ENCODE data around the gene GAREM2. TPM values are rescaled to one million over a fixed set of nuclear protein-coding genes. Genes with fewer than 3 reads are reported as not detected.

The GAREM2 gene
- polyA plus RNA-seq, 1 donor (not counting 4 experiments of a cell fraction or from before 2014, with no cell fraction given) = 0.03 TPM

DNA sequence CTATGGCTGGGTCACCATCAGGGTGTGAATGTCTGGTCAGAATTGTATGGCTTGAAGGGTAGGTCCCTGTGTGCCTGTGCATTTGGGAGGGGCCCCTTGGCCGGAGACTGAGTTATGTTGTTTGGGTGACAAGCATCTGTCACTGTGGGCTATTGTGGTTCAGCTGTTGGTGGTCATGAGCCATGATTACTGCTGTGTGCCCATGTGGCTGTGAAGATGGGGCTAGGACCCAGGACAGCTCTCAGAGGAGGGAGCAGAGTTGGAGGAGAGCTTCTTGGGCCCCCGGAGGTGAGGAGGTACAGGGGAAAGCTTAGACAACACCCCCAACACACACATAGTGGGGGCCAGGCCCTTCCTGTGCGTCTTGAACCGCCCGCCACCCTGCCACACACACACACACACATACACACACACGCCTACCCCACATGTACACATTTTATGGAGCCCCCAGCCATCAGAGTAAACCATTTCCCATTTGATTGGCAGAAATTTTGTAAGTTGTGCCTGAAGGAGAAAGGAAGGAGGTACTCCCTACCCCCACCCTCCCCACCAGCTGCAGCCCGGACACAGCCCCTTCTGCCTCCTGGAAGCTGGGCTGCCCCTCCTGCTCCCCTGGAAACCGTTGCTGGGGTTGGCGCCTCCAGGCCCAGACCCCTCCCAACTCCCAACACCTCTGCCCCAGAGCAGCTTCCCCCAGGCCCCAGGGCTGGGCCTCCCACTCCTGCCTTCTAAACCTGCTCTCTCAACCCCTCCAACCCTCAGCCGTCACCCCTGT lies 2.0 kb downstream of the GAREM2 start:
- Histone ChIP-seq H3K9me1 (ENCODE audit: control insufficient read depth, extremely low read depth, insufficient read depth, low read length) (no peaks in the 10 kb centered on the region), H3K4me2 (ENCODE audit: control insufficient read depth, extremely low read depth, insufficient read depth, low read depth, low read length) (no peak overlapping the region), H3K9ac (ENCODE audit: control insufficient read depth, extremely low read depth, insufficient read depth, low read length) (no peak overlapping the region), H3K27ac (ENCODE audit: control insufficient read depth, insufficient read depth, low read length) (no peak overlapping the region), H3K36me3 (ENCODE audit: control insufficient read depth in 2 of 2, extremely low read depth in 1 of 2, insufficient read depth in 2 of 2, low read length in 2 of 2) (no peaks in the 10 kb centered on the region), H3K79me2 (ENCODE audit: control insufficient read depth, insufficient read depth, low read length) (no peaks in the 10 kb centered on the region), H3K4me3 (ENCODE audit: control insufficient read depth in 2 of 3, extremely low read depth in 1 of 3, insufficient read depth in 2 of 3, low read depth in 1 of 3, low read length in 3 of 3) (no peak overlapping the region), H2AFZ (ENCODE audit: control insufficient read depth, low read length) (no peak overlapping the region), H4K20me1 (ENCODE audit: control insufficient read depth, extremely low read depth, insufficient read depth, low read length) (no peaks in the 10 kb centered on the region), H3K4me1 (ENCODE audit: control insufficient read depth, extremely low read depth, insufficient read depth, low read length) (no peaks in the 10 kb centered on the region), H3K9me3 (ENCODE audit: control insufficient read depth, low read depth, low read length) (no peaks in the 10 kb centered on the region), H3K27me3 (ENCODE audit: control insufficient read depth, extremely low read depth, insufficient read depth, low read length) (peaks cover 18% of the 10 kb centered on the region)
- TF ChIP-seq EZH2 (IDR thresholded peaks at IDR 0.05; ENCODE audit: low read length) = no peak
- TF ChIP-seq, protein P1, sequence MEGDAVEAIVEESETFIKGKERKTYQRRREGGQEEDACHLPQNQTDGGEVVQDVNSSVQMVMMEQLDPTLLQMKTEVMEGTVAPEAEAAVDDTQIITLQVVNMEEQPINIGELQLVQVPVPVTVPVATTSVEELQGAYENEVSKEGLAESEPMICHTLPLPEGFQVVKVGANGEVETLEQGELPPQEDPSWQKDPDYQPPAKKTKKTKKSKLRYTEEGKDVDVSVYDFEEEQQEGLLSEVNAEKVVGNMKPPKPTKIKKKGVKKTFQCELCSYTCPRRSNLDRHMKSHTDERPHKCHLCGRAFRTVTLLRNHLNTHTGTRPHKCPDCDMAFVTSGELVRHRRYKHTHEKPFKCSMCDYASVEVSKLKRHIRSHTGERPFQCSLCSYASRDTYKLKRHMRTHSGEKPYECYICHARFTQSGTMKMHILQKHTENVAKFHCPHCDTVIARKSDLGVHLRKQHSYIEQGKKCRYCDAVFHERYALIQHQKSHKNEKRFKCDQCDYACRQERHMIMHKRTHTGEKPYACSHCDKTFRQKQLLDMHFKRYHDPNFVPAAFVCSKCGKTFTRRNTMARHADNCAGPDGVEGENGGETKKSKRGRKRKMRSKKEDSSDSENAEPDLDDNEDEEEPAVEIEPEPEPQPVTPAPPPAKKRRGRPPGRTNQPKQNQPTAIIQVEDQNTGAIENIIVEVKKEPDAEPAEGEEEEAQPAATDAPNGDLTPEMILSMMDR (optimal IDR thresholded peaks at IDR 0.05 in 1 of 3, IDR thresholded peaks at IDR 0.05 in 1 of 3, conservative IDR thresholded peaks at IDR 0.05 in 1 of 3; ENCODE audit: extremely low read depth in 1 of 3, insufficient read depth in 2 of 3, low read length in 3 of 3) = no peak
- no peak for DNase-seq (ENCODE audit: low read depth, low spot score)
- FAIRE-seq = no peak
- dilution Hi-C loops (cut with MboI; ENCODE audit: extremely low pct_ligation_motif_present, low sequenced_read_pairs) = no loop called here

DNA sequence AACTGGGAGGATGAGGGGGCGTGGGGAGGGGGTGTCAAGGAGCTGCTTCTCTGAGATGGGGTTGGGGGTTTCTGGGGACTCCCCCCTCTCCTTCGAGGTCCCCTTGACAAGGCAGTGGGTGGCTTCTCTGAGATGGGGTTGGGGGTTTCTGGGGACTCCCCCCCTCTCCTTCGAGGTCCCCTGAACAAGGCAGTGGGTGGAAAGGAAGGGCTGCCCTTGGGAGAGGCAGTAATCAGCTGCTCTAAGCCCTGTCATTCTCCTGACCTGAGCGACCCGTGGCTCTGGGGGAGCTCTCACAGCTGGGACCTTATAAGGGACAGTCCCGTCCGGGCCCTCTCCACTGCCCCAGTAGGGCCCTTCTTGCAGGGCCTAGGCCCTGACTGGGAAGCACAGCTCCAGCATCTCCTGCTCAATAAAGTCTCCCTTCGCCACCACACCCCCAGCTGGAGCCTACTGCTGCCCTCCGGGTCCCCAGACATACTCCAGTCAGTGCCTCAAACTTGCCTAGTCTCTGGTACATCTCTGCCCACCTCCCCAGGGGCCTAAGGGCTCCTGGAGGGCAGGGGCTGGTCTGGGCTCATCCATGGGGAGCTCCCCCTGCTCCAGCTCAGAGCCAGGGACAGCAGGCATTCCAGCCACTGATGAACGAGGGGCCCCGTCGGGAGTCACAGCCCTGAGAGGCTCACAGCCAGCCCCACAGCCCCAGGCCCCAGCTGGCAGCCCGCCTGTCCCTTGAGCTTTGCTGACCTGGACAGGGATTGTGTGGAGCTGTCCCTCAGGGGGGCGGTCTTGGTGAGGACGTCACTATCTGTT lies 2.8 kb downstream of the GAREM2 start:
- H3K9ac ChIP-seq (ENCODE audit: control insufficient read depth, extremely low read depth, insufficient read depth, low read length) = no peak overlapping the region
- TF ChIP-seq EZH2 (IDR thresholded peaks at IDR 0.05; ENCODE audit: low read length) = no peak
- TF ChIP-seq, protein P1 (optimal IDR thresholded peaks at IDR 0.05 in 1 of 3, IDR thresholded peaks at IDR 0.05 in 1 of 3, conservative IDR thresholded peaks at IDR 0.05 in 1 of 3; ENCODE audit: extremely low read depth in 1 of 3, insufficient read depth in 2 of 3, low read length in 3 of 3) = no peak

More for the DNA sequence above, 2.8 kb downstream of the GAREM2 start:
- H3K4me3 ChIP-seq (ENCODE audit: control insufficient read depth in 2 of 3, extremely low read depth in 1 of 3, insufficient read depth in 2 of 3, low read depth in 1 of 3, low read length in 3 of 3) = no peak overlapping the region
- no peaks in the 10 kb centered on the region for H3K36me3 ChIP-seq (ENCODE audit: control insufficient read depth in 2 of 2, extremely low read depth in 1 of 2, insufficient read depth in 2 of 2, low read length in 2 of 2)
- no peak for FAIRE-seq
- no peak overlapping the region for H3K4me2 ChIP-seq (ENCODE audit: control insufficient read depth, extremely low read depth, insufficient read depth, low read depth, low read length)
- H3K27ac ChIP-seq (ENCODE audit: control insufficient read depth, insufficient read depth, low read length) = no peak overlapping the region
- dilution Hi-C loops (cut with MboI; ENCODE audit: extremely low pct_ligation_motif_present, low sequenced_read_pairs) = no loop called here
- H3K9me3 ChIP-seq (ENCODE audit: control insufficient read depth, low read depth, low read length) = no peaks in the 10 kb centered on the region
- no peaks in the 10 kb centered on the region for H3K9me1 ChIP-seq (ENCODE audit: control insufficient read depth, extremely low read depth, insufficient read depth, low read length)
- H4K20me1 ChIP-seq (ENCODE audit: control insufficient read depth, extremely low read depth, insufficient read depth, low read length) = no peaks in the 10 kb centered on the region
- peaks cover 18% of the 10 kb centered on the region for H3K27me3 ChIP-seq (ENCODE audit: control insufficient read depth, extremely low read depth, insufficient read depth, low read length)
- no peak for DNase-seq (ENCODE audit: low read depth, low spot score)
- H3K79me2 ChIP-seq (ENCODE audit: control insufficient read depth, insufficient read depth, low read length) = no peaks in the 10 kb centered on the region
- no peak overlapping the region for H2AFZ ChIP-seq (ENCODE audit: control insufficient read depth, low read length)
- no peaks in the 10 kb centered on the region for H3K4me1 ChIP-seq (ENCODE audit: control insufficient read depth, extremely low read depth, insufficient read depth, low read length)
